ENCODE measurements around the gene BRINP3.
A peak's percentile ranks its signal among the peaks of the same experiment; 100 is the strongest.
"Not testable (repeated sequence)": the region's sequence is repeated elsewhere in the genome, so short reads cannot be mapped to it uniquely, and the experiment has no call there.

The BRINP3 gene

GRCh38 chr1:190477762-190478148 lies at the start of gene BRINP3:
TSS of gene BRINP3 (minus strand) at chr1:190477864.
- DNase-seq = peak; percentile 54

- no peak for DNase-seq
Observed at GRCh38 chr1:190511554-190511953, 33.9 kb upstream of the BRINP3 start.

GRCh38 chr1:190507357-190507756 lies 29.7 kb upstream of the BRINP3 start:
- DNase-seq = peak; percentile 67

GRCh38 chr1:190504539-190504938 lies 26.9 kb upstream of the BRINP3 start:
- not testable (repeated sequence) for DNase-seq

GRCh38 chr1:190497565-190497964 lies 19.9 kb upstream of the BRINP3 start:
- DNase-seq = peak; percentile 33

- no peak for DNase-seq
Observed at GRCh38 chr1:190494451-190494850, 16.8 kb upstream of the BRINP3 start.

GRCh38 chr1:190491404-190491803 lies 13.7 kb upstream of the BRINP3 start:
- DNase-seq = no peak

- DNase-seq = no peak
Observed at GRCh38 chr1:190484045-190484444, 6.4 kb upstream of the BRINP3 start.

- no peak for DNase-seq
Observed at GRCh38 chr1:190480231-190480630, 2.6 kb upstream of the BRINP3 start.

- DNase-seq = peak; percentile 58
Observed at GRCh38 chr1:190479516-190479915, 1.9 kb upstream of the BRINP3 start.

GRCh38 chr1:190479050-190479397 lies 1.4 kb upstream of the BRINP3 start:
- peak; percentile 76 for DNase-seq

GRCh38 chr1:190478149-190479049 lies 735 bp upstream of the BRINP3 start:
- DNase-seq = peak; percentile 88

GRCh38 chr1:190476806-190477205 lies 858 bp downstream of the BRINP3 start:
- no peak for DNase-seq

GRCh38 chr1:190476321-190476720 lies 1.3 kb downstream of the BRINP3 start:
- DNase-seq = no peak

GRCh38 chr1:190475421-190476141 lies 2.1 kb downstream of the BRINP3 start:
- DNase-seq = no peak

GRCh38 chr1:190474650-190475211 lies 2.9 kb downstream of the BRINP3 start:
- DNase-seq = no peak

GRCh38 chr1:190474010-190474409 lies 3.7 kb downstream of the BRINP3 start:
- no peak for DNase-seq

- no peak for DNase-seq
Observed at GRCh38 chr1:190472494-190472893, 5.2 kb downstream of the BRINP3 start.

GRCh38 chr1:190472042-190472441 lies 5.6 kb downstream of the BRINP3 start:
- DNase-seq = no peak

GRCh38 chr1:190464690-190465089 lies 13.0 kb downstream of the BRINP3 start:
- DNase-seq = no peak

GRCh38 chr1:190456129-190456528 lies 21.5 kb downstream of the BRINP3 start:
- DNase-seq = no peak

GRCh38 chr1:190455631-190456030 lies 22.0 kb downstream of the BRINP3 start:
- DNase-seq = no peak

- peak; percentile 6 for DNase-seq
Observed at GRCh38 chr1:190453550-190453949, 24.1 kb downstream of the BRINP3 start.

Measured in NCI-H2171 treated with DMSO at 0.1 percent for 48 hours (cell line).